GM23248 (cell line): ENCODE results near the gene NPC1. TPM values are rescaled to one million over a fixed set of nuclear protein-coding genes. Genes with fewer than 3 reads are reported as not detected.

Experiments used
- DNase-seq: peaks from one replicate; pipeline ENCODE4 v3.0.0-alpha.2; 2015
- H2AFZ ChIP-seq: fragments of 200-600 bp; sonication (generic); 2 replicates; pipeline ENCODE4 v1.6.1; 2016; ENCODE audit warnings: antibody characterized with exemption
- H3F3A ChIP-seq: fragments of 200-600 bp; sonication (generic); 2 replicates; pipeline ENCODE4 v1.6.1; 2016; ENCODE audit warnings: mild to moderate bottlenecking, antibody characterized with exemption, mixed run types; ENCODE audit not compliant: insufficient read depth
- H3K27ac ChIP-seq: fragments of 200-600 bp; sonication (generic); 2 replicates; pipeline ENCODE4 v1.5.1; 2016; ENCODE audit warnings: mild to moderate bottlenecking
- H3K27me3 ChIP-seq: fragments of 200-600 bp; sonication (generic); replicated peaks from 2 replicates; pipeline ENCODE4 v1.6.1; 2016; ENCODE audit warnings: mild to moderate bottlenecking; ENCODE audit not compliant: insufficient read depth
- H3K36me3 ChIP-seq: fragments of 200-600 bp; sonication (generic); 2 replicates; pipeline ENCODE4 v1.6.1; 2016; ENCODE audit warnings: low read depth, mild to moderate bottlenecking
- H3K4me1 ChIP-seq: fragments of 200-600 bp; sonication (generic); 2 replicates; pipeline ENCODE4 v1.6.1; 2016; ENCODE audit warnings: mild to moderate bottlenecking; ENCODE audit not compliant: insufficient read depth
- H3K4me2 ChIP-seq: fragments of 200-600 bp; sonication (generic); one replicate; pipeline ENCODE4 v1.6.1; 2016; ENCODE audit warnings: mild to moderate bottlenecking; ENCODE audit not compliant: unreplicated experiment
- H3K4me3 ChIP-seq: fragments of 200-600 bp; sonication (generic); 2 replicates; pipeline ENCODE4 v1.5.1; 2016; ENCODE audit warnings: mild to moderate bottlenecking
- H3K79me2 ChIP-seq: fragments of 200-600 bp; sonication (generic); 2 replicates; pipeline ENCODE4 v1.6.1; 2016; ENCODE audit warnings: mild to moderate bottlenecking; ENCODE audit not compliant: insufficient read depth
- H3K9ac ChIP-seq: fragments of 200-600 bp; sonication (generic); 2 replicates; pipeline ENCODE4 v1.6.1; 2016; ENCODE audit warnings: mild to moderate bottlenecking
- H3K9me2 ChIP-seq: fragments of 200-600 bp; sonication (generic); 2 replicates; pipeline ENCODE4 v1.6.1; 2016; ENCODE audit warnings: mixed run types, mild to moderate bottlenecking, moderate library complexity; ENCODE audit not compliant: insufficient read depth
- H3K9me3 ChIP-seq: fragments of 200-600 bp; sonication (generic); one replicate; pipeline ENCODE4 v1.6.1; 2017; ENCODE audit warnings: low read depth
- H4K20me1 ChIP-seq: fragments of 200-600 bp; sonication (generic); 2 replicates; pipeline ENCODE4 v1.6.0; 2016; ENCODE audit not compliant: insufficient read depth
- EZH2 ChIP-seq: fragments of 200-600 bp; sonication (generic); IDR thresholded peaks from 2 replicates; pipeline ENCODE4 v1.6.1; 2018; ENCODE audit warnings: antibody characterized with exemption, mild to moderate bottlenecking; ENCODE audit not compliant: insufficient read depth, poor library complexity, severe bottlenecking
- EZH2phosphoT487 ChIP-seq: fragments of 200-600 bp; sonication (generic); IDR thresholded peaks from 2 replicates; pipeline ENCODE4 v1.6.1; 2018; ENCODE audit warnings: antibody characterized with exemption, moderate library complexity, mild to moderate bottlenecking, low read depth; ENCODE audit not compliant: insufficient read depth
- WGBS, 2 experiments: methylation state at CpG; one replicate each; pipeline ENCODE4 v1.1.6; 2015 to 2017; ENCODE audit warnings: low lambda C conversion rate in 2 of 2, low coverage in 1 of 2; ENCODE audit errors: missing lambda C conversion rate in 2 of 2; 5-methylcytosine and 5-hydroxymethylcytosine counted together
- in situ Hi-C: fragments of 300-500 bp; cut with MboI; formaldehyde crosslinking; loops from 2 replicates; pipeline ENCODE4 v1.15.0; 2020
- polyA plus RNA-seq: library from polyadenylated mRNA; unstranded; fragments of >200 nt; fragmentation: Nextera tagmentation; extraction: Ambion mirVana; gene quantifications from 2 replicates; pipeline ENCODE4 v1.2.1, GENCODE V29; 2016
- total RNA-seq: library from RNA; depleted of rRNA; stranded (reverse); fragments of >200 nt; shearing (Covaris generic); gene quantifications from 2 replicates; pipeline ENCODE4 v1.2.3, GENCODE V29; 2014

NPC1 gene
- total and polyA plus RNA-seq, 2 experiments from 2014 or later = 28.1 to 28.7 TPM

DNA sequence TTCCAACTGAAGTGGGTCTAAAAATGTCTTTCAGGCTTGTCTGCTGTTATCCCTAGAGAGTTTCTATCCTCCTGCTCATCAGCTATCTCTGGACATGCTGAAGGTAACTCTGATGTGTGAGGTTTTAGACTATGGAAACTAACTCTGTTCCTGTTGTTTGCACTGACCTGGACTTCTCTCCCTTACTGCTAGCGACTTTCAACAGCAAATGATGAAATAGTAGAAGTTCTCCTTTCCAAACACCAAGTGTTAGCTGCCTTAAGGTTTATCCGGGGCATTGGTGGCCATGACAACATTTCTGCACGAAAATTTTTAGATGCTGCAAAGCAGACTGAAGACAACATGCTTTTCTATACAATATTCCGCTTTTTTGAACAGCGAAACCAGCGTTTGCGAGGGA lies 56.1 kb downstream of the NPC1 start:
- no peak for DNase-seq
- H3K9ac ChIP-seq = no peak overlapping the region
- peaks cover 26% of the 10 kb centered on the region for H3K4me1 ChIP-seq
- H3K4me3 ChIP-seq = no peak overlapping the region
- 92 to 96% methylated on average over 7 of the region's 7 CpGs for WGBS, 2 experiments
- peak overlapping the region; percentile 81 for H3K27ac ChIP-seq
- TF ChIP-seq EZH2phosphoT487 = no peak
- no peak for TF ChIP-seq EZH2
- peaks cover 39% of the 10 kb centered on the region; the same call in 1 of the 2 replicates for H3K36me3 ChIP-seq
- no peak overlapping the region for H3K4me2 ChIP-seq
- no peaks in the 10 kb centered on the region for H3K9me2 ChIP-seq
- no peaks in the 10 kb centered on the region for H3K79me2 ChIP-seq
- H3K9me3 ChIP-seq = no peaks in the 10 kb centered on the region
- in situ Hi-C loops = no loop called here
- H2AFZ ChIP-seq = no peak overlapping the region
- H3K27me3 ChIP-seq = no peaks in the 10 kb centered on the region
- H4K20me1 ChIP-seq = no peaks in the 10 kb centered on the region
- peaks cover 37% of the 10 kb centered on the region for H3F3A ChIP-seq

- Histone ChIP-seq H3K36me3 (peaks cover 39% of the 10 kb centered on the region; the same call in 1 of the 2 replicates), H3K9me2 (no peaks in the 10 kb centered on the region), H3K4me1 (peaks cover 26% of the 10 kb centered on the region), H4K20me1 (no peaks in the 10 kb centered on the region), H3K27me3 (no peaks in the 10 kb centered on the region), H3K9ac (no peak overlapping the region; the same call in 1 of the 2 replicates), H3K79me2 (no peaks in the 10 kb centered on the region), H3K27ac (peak overlapping the region; percentile 81), H3F3A (peaks cover 34% of the 10 kb centered on the region), H3K4me3 (no peak overlapping the region), H2AFZ (no peak overlapping the region), H3K9me3 (no peaks in the 10 kb centered on the region), H3K4me2 (peak overlapping the region; percentile 27)
- TF ChIP-seq EZH2phosphoT487 (no peak), EZH2 (no peak)
- DNase-seq = peak; percentile 82
- 34 to 40% methylated on average over 3 of the region's 3 CpGs for WGBS, 2 experiments
- in situ Hi-C loops = no loop called here
Observed at GRCh38 chr18:23529604-23530003, 56.7 kb downstream of the NPC1 start.

DNA sequence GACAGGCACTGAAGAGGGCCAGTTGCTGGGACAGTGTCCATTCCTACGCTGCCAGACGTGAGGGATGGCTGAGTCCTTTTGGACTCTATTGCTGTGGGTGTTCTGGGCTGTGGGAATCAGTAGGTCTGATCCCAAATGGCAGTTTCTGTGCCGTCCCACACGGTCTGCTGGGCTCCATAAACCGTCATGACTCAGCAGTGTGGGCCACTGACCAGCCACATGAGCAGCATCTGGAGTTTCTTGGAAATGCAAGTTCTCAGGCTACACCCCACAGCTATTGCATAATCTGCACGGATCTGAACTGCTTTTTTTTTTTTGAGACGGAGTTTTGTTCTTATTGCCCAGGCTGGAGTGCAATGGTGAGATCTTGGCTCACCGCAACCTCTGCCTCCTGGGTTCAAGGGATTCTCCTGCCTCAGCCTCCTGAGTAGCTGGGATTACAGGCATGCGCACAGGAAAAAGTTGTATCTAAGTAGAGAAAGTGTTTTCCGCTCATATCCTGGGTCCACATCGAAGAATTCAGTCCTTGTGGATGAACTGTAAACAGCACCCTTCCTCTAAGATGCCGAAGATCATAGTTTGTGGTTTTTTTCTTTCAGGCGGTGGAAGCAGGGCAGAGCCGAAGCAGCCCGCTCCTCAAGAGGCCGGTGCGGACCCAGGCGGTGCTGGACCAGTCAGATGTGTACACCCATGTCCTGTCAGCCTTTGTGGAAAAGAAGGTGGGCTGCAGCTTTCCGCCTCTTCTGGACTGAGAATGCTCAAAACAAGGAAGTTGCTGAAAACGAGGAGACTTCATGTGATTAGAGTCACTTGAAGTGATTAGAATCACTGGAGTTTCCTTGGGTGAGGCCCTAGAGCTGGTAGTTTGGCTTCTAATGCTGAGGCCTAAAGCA lies 57.5 kb downstream of the NPC1 start:
- peaks cover 29% of the 10 kb centered on the region for H3K4me1 ChIP-seq
- peak overlapping the region; percentile 27 for H3K4me2 ChIP-seq
- TF ChIP-seq EZH2 = no peak
- no peak for TF ChIP-seq EZH2phosphoT487
- 59% methylated on average over 20 of the region's 20 CpGs for WGBS, 2 experiments
- peak overlapping the region; percentile 36 for H2AFZ ChIP-seq
- peak overlapping the region; percentile 81 for H3K27ac ChIP-seq
- peak; percentile 81 for DNase-seq
- in situ Hi-C loops = no loop called here
- no peaks in the 10 kb centered on the region for H3K9me3 ChIP-seq
- no peaks in the 10 kb centered on the region for H3K79me2 ChIP-seq
- H4K20me1 ChIP-seq = no peaks in the 10 kb centered on the region
- no peaks in the 10 kb centered on the region for H3K9me2 ChIP-seq
- peaks cover 39% of the 10 kb centered on the region for H3F3A ChIP-seq
- no peak overlapping the region for H3K4me3 ChIP-seq
- H3K36me3 ChIP-seq = peaks cover 39% of the 10 kb centered on the region; the same call in 1 of the 2 replicates
- H3K9ac ChIP-seq = peak overlapping the region; percentile 54
- no peaks in the 10 kb centered on the region for H3K27me3 ChIP-seq

DNA sequence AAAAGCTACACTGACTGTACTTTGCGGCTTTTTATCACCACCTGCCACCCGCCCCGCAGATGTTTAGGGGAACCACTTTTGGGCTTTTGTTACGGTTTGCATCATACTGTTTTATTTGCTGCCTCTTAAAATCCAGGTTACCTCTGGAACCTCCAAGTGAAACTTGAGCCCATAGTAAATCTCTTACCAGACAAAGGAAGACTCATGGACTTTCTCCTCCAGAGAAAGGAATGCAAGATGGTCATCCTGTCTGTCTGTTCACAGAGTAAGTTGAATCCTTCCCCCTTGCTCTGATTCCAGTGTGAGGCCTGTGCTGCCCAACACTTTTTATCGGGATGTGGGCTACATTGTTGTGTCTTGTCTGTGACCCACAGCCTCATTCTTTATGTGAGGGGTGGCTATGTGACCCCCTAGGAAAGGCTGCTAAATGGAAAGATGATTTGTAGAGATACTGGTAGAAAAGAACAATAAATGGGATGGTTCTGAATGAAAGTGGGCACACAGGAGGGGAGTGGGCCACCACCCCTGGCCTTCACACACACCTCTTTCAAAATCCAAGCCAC lies 59.7 kb downstream of the NPC1 start:
- Histone ChIP-seq H3K4me1 (peaks cover 34% of the 10 kb centered on the region), H3K36me3 (peaks cover 30% of the 10 kb centered on the region; the same call in 1 of the 2 replicates), H3K4me3 (no peak overlapping the region), H3F3A (peaks cover 40% of the 10 kb centered on the region), H3K9me3 (no peaks in the 10 kb centered on the region), H4K20me1 (no peaks in the 10 kb centered on the region), H3K9me2 (no peaks in the 10 kb centered on the region), H3K4me2 (no peak overlapping the region), H3K27me3 (no peaks in the 10 kb centered on the region), H3K9ac (no peak overlapping the region), H3K79me2 (no peaks in the 10 kb centered on the region), H3K27ac (no peak overlapping the region), H2AFZ (no peak overlapping the region)
- TF ChIP-seq EZH2phosphoT487 = no peak
- no peak for TF ChIP-seq EZH2
- in situ Hi-C loops = no loop called here
- WGBS, 2 experiments = 83 to 84% methylated on average over 5 of the region's 5 CpGs
- no peak for DNase-seq
